NOMO-1 treated with DMSO at 0.1 percent for 48 hours (cell line): ENCODE data around the gene CDH4.
"Not testable (repeated sequence)": the region's sequence is repeated elsewhere in the genome, so short reads cannot be mapped to it uniquely, and the experiment has no call there.

ENCODE experiments used
- DNase-seq: peaks from one replicate; lab custom pipeline; 2025; ENCODE audit not compliant: unreplicated experiment; lab: John Stamatoyannopoulos, UW

CDH4 gene

DNA sequence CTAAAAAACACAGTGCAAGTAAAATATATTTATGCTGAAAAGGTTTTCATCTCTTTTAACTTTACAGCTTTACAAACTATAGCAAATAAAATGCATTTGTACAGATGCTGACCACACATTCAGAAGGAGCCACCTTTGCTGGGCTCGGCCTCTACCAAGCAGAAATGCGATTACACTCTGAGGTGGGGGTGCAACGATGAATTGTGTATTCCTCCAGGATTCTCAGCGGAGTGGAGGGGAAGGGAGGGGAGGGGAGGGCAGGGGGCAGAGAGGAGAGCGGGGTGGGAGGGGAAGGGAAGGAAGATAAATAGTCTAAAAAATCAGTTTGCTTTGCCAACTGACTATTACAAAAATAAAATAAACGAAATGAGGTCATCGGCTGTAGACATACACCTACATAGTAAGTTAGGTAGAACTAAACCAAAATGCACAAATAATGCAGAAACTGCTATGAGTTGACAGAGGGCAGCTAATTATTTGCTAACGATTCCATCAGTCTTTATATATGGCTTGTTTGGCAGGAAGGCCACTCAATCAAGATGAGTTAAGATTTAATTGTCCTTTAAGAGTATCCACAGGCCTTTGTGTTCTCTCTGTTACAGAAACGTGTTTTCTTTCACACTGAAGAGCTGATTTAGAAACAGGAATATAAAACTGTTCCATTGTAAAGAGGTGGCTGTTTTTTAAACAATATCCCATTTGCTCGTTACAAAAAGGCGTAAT lies 723.5 kb downstream of the CDH4 start:
- DNase-seq = no peak

DNA sequence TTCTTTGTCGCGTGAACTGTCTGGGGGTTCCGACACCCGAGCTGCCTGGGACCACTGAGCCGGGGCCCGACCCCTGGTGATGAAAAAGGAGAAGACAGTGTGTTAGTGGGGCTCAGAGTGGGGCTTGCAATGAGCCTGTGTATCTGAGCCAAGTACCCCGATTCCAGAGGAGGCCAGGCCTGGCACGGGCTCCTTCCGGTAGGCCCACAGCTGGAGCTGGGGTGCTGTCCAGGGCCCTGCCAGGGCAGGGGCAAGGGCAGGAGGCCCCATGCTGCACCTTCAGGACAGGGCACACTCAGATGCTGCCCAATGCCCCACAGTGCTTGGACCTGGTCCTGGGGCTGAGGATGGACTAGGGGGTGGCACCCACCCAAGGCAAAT lies 724.2 kb downstream of the CDH4 start:
- DNase-seq = no peak

DNA sequence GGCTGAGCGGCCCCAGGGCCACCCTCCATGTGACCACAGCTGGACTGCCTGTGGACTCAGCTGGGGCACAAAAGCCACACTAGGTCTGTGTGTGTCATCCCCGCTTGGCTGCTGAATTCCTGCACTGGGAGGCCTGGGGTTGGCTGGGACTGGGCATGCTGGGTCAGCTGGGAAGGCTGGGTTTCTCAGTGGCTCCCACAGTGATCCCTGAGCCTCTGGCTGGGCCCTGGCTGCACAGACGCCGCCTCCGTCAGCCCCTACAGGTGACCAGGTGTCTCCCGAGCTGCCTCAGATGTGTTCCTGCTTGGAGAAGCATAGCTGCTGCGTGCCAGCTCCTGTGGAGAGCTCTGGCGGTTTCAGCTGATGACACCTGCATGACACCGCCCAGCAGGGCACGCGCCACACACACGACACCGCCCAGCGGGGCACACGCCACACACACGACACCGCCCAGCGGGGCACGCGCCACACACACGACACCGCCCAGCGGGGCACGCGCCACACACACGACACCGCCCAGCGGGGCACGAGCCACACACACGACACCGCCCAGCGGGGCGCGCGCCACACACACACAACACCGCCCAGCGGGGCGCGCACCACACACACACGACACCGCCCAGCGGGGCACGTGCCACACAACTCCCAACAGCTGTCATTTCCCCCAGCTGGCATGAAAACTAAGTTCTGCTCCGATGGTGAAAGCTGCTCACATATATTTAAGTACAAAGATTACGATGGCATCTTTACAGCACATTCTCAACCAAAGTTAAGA lies 724.8 kb downstream of the CDH4 start:
- no peak for DNase-seq

DNA sequence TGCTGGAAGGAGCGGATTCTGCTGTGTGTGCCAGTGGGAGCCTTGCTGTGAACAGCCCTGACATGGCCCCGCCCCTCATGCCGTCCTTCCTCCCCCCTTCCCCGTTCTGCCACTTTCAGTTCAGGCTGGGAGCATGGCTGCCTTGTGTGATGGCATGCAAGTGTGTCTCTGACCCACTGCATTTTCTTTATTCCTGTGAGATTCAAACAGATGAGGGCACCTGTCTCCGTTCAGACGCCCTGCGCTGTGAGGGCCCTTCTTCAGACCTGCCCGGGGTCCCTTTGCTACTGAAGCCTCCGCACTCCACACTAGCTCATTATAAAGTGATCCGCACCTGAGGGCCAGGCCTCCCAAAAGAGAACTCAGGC lies 725.3 kb downstream of the CDH4 start:
- no peak for DNase-seq

DNA sequence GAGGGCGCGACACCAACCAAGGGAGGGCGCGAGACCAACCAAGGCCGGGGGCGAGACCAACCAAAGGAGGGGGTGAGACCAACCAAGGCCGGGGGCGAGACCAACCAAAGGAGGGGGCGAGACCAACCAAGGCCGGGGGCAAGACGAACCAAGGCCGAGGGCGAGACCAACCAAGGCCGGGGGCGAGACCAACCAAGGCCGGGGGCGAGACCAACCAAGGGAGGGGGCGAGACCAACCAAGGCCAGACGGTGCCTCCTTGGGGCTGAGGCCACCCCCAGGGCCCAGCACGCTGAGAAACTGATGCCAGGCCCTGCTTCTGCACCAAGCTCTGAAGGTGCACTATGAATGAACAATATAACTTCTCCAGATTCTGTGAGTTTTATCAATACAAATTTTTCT lies 726.4 kb downstream of the CDH4 start:
- no peak for DNase-seq

DNA sequence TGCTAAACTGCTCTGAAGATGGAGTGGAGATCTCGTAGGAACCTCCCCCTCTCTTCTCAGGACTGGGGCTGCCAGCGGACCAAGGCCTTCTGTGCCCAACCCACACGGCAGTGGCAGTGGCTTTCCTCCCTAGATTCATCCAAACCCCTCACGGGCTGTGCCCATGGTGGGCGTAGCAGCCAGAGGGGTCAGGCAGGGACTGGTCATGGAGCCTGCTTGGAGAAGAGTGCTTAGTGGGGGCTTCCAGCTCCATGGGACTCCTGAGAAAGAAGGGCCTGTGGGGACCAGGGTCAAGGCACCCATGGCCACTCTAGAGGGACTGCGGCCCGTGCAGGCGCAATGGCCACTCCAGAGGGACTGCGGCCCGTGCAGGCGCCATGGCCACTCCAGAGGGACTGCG lies 727.0 kb downstream of the CDH4 start:
- no peak for DNase-seq

DNA sequence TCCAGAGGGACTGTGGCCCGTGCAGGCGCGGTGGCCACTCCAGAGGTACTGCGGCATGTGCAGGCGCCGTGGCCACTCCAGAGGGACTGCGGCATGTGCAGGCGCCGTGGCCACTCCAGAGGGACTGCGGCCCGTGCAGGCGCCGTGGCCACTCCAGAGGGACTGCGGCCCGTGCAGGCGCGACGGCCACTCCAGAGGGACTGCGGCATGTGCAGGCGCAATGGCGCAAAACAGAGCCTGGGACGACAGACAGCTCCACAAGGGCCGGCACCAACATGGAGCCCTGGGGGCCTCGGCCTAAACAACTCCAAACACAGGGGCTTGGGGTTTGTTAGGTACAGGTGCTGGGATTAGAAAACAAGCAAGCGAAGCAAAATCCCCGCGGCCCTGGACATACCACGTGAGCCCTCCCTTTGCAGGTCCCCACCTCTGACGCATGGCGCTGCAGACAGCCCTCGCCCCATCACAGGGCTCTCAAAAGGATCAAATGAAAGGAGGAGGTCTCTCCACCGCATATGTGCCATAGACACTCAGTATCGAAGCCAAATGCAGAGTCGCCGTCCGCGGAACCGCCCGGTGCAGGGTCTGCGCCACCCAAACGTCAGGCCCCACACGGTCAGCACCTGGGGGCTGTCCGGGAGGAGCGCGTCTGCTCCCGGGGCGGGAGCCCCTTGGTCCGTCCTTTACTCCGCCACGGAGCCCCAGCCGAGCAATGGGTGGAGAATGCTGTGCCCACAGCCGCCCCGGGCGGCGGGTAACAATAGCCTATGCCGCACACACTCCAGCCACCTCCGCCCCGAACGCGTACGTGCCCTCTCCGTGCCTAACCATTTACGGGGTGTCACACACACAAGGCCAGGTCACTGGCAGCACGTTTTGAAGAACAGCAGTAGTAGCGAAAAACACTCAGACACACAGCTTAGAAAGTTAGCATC lies 727.9 kb downstream of the CDH4 start:
- DNase-seq = no peak

DNA sequence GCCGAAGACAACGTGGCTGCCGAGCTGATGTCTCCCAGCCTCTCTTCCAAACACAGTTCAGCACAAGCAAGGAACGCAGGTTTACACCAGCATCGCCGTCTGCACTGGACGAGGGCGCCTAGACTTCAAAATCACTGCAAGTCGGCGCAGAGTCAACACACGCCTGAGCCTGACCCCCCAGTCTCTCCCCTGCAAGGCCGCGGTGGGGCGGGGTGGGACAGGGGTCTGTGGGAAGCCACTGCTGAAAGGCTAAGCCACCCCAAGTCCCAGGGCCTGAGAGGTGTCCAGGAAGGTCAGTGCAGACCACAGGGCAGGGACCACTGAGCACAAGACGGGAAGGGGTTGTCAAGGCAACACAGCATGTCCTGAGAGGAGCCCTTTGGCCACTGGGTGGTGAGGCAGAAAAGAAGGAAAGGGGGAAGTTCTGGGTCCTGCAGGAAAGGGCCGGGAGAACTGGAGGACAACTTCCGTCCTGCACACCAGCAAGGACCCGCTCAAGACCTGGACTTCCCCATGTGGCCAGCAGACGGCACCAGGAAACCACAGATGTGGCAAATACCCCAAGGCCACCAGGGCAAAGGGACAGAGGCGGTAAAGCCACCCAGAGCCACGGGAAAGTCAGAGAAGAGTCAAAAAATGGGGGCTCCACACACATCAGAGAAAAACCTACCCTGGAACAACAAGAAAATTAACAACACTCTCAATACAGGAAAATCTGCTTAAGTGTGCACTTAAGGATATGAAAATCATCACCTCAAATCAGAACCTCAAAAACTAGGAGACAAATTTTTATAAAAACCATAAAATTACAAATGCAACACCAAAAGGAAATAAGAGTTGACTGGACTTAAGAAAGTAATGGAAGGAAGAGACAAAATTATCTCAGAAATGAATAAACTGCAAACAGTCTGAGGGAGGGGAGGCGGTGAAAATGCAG lies 728.9 kb downstream of the CDH4 start:
- DNase-seq = peak; percentile 18

DNA sequence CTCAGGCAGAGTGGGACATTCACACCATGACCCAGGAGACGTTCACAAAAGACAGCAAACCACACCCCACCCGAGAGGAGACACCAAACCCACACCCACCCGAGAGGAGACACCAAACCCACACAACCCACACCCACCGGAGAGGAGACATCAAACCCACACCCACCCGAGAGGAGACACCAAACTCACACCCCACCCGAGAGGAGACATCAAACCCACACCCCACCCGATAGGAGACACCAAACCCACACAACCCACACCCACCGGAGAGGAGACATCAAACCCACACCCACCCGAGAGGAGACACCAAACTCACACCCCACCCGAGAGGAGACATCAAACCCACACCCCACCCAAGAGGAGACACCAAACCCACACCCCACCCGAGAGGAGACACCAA lies 729.6 kb downstream of the CDH4 start:
- not testable (repeated sequence) for DNase-seq

DNA sequence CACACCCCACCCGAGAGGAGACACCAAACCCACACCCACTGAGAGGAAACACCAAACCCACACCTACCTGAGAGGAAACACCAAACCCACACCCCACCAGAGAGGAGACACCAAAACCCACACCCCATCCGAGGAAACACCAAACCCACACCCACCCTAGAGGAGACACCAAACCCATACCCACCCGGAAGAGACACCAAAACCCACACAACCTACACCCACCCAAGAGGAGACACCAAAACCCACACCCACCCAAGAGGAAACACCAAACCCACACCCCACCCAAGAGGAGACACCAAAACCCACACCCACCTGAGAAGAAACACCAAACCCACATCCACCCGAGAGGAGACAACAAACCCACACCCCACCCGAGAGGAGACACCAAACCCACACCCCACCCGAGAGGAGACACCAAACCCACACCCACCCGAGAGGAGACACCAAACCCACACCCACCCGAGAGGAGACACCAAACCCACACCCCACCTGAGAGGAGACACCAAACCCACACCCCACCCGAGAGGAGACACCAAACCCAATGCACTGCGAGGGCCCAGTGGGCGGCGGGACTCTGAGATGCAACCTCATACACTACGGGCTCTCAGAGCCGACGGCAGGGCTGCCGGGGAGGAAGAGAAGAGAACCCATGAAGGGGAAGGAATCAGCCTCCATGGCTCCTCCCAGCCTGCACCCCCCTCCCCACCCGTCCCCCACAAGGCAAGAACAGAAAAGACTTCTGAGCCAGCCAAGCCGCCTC lies 730.3 kb downstream of the CDH4 start:
- no peak for DNase-seq

DNA sequence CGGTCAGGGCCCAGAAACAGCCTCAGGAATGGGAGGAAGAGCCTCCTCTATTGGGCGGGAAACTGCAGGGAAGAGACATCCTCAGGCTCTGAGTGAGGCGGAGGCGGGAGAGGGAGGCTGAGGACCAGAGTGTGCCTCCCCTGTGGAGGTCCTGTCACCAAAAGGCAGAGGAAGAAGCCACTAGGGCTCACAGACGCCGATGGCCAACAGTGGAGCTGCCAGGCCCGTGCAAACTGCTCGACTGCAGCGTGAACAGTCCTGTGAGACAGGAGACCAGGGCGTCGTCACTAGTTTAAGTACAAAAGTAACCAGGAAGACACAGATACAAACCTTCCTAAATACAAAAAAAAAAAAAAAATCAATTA lies 730.9 kb downstream of the CDH4 start:
- no peak for DNase-seq

DNA sequence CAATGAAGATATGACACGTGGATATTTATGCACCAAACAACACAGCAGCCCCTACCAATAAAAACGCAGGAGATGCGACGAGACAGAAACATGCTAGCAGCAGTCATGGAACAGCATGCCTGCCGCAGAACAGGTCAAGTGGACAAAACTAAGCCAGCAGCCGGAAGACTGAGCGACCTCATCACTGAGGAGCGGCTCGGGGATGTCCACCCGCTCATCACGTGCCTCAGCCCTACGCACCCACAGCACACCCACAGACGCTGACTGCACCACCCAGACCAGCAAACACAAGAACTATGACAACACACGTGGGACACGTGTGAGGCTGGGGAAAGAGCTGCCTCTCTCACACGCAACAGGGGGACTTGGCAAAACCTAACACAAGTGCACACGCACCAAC lies 731.9 kb downstream of the CDH4 start:
- no peak for DNase-seq

DNA sequence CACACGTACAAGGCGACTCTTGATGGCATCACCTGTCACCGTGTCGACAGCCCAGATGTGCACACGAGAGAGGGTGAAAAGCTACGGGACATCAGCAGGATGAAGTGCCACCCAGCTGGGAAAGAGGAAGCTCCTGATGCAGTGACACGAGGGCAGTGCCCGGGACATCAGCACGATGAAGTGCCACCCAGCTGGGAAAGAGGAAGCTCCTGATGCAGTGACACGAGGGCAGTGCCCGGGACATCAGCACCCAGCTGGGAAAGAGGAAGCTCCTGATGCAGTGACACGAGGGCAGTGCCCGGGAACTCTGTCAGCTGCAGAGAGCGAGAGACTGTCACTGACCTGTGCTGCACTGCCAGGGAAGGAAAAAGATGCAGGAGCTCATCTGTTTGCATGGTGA lies 732.4 kb downstream of the CDH4 start:
- DNase-seq = not testable (repeated sequence)

DNA sequence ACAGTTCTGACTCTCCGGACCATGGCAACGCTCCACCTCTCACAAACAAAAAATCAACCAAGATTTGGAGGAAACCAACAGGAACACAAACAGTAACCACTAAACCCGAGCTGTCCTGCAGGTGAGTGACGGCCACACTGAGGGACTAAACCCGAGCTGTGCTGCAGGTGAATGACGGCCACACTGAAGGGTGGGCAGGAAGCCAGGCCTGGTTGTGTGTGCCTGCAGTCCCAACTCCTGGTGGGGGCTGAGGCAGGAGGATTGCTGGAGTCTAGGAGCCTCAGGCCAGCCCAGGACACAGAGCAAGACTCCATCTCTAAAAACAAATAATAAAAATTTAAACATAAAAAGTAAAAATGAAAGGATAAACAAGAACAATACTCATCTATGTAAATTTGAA lies 733.0 kb downstream of the CDH4 start:
- no peak for DNase-seq

DNA sequence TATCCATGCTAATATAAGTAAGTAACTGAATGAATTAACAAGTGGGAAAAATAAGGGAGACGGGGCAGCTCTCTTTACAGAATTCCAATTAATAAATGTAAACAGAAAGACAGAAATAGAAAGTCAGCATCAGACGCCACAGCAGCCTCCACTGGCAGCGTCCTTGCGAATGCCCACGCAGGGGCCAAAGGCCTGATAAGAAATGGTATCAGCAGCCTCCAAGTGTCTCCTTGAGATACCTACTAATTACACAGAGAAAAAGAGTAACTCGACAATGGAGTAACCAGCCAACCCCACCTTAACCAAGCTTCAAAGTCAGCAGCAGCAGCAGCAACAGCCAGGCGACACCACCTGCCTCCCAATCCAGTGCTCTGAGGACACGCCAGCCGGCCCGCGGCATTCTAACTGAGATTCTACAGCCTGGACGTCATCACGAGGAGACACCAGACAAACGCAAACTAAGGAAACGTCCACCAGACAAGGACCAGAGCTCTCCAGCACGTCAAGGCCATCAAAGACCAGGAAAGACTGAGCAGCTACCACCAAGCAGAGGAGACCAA lies 734.8 kb downstream of the CDH4 start:
- DNase-seq = no peak

DNA sequence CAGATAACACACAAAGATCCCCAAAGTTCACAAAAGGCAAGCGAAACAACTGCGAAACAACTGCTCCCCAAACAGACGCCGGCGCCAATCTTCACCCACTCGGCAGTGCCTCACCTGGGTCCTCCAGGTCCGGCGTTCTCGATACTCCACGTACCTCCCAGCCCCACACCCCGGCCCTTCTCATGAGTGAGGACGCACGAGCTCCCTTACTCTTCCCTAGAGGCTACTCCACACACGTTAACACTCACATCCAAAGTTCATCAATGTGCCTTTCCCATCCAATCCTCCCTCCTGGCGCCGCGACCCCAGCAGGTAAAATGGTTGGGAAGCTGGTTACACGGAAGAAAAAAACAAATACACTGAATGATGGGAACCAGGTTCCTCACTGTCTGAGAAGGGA lies 736.6 kb downstream of the CDH4 start:
- no peak for DNase-seq

DNA sequence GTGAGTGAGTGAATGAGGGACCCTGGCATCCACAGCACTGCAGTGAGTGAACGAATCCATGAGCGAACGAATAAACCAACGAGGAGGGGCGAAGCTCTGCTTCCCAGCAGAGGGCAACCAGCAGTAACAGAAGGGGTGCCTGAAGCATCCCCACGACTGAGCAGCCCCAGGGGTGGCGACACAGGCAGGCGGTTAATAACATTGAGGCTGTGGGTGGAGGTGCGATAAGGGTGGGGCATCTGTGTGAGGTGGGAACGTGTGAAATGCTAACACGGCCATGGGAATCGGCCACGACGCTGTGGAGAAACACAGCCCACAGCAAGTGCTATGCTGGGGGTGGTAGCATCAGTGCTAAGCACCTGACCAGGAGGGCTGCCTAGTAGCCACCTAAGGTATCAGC lies 737.7 kb downstream of the CDH4 start:
- no peak for DNase-seq
